WTC11 (cell line): Measurements from ENCODE around the gene DCLK1.

Source experiments
- ETV6 ChIP-seq: sonication (generic); formaldehyde crosslinking; IDR thresholded peaks from 2 replicates; pipeline ENCODE4 v1.8.1; 2022; ENCODE audit warnings: mild to moderate bottlenecking, missing genetic modification reagents
- NR1H2 ChIP-seq: sonication (generic); formaldehyde crosslinking; IDR thresholded peaks from 2 replicates; pipeline ENCODE4 v1.9.0; 2021; ENCODE audit warnings: mild to moderate bottlenecking, moderate library complexity, missing genetic modification reagents
- RELA ChIP-seq: sonication (generic); formaldehyde crosslinking; IDR thresholded peaks from 2 replicates; pipeline ENCODE4 v1.8.1; 2022; ENCODE audit warnings: missing genetic modification reagents, mild to moderate bottlenecking, borderline replicate concordance
- ZNF671 ChIP-seq: fragments of 250-450 bp; sonication (Bioruptor Pico); IDR thresholded peaks from 2 replicates; pipeline ENCODE4 v1.8.0; 2021; ENCODE audit warnings: mild to moderate bottlenecking
- TF ChIP-seq, protein P1 (sequence below): sonication (generic); formaldehyde crosslinking; IDR thresholded peaks from 2 replicates; pipeline ENCODE4 v1.8.0; 2022; ENCODE audit warnings: mild to moderate bottlenecking, missing genetic modification reagents
- TF ChIP-seq, protein P2 (sequence below): fragments of 200-600 bp; IDR thresholded peaks from 2 replicates; pipeline ENCODE4 v1.8.0; 2022; ENCODE audit warnings: antibody characterized with exemption

DNA sequence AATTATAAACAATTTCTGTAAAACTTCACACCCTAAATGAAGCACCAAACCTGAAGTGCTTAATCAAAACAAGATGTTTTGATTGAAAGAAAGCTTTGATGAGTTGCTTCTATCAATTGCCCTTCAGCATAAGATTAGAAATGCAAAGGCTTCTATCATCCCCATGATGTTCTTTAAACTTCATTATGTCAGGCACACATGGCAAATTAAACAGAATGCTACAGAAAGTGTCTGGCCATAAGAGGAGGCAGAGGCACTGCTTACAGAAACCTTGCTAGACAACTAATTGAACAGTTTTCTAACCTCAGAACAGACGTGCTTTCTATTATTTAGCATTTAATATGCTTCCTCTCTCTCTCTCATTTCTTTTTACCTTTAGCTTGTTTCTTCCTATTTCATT is 228.1 kb downstream of the DCLK1 start:
- TF ChIP-seq NR1H2 (CRISPR knock-in tag) (no peak), ZNF671 (CRISPR knock-in tag) (no peak), ETV6 (CRISPR knock-in tag) (no peak), RELA (CRISPR knock-in tag) (no peak)
- TF ChIP-seq, protein P1, sequence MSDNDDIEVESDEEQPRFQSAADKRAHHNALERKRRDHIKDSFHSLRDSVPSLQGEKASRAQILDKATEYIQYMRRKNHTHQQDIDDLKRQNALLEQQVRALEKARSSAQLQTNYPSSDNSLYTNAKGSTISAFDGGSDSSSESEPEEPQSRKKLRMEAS (CRISPR knock-in tag), result no peak
- TF ChIP-seq, protein P2, sequence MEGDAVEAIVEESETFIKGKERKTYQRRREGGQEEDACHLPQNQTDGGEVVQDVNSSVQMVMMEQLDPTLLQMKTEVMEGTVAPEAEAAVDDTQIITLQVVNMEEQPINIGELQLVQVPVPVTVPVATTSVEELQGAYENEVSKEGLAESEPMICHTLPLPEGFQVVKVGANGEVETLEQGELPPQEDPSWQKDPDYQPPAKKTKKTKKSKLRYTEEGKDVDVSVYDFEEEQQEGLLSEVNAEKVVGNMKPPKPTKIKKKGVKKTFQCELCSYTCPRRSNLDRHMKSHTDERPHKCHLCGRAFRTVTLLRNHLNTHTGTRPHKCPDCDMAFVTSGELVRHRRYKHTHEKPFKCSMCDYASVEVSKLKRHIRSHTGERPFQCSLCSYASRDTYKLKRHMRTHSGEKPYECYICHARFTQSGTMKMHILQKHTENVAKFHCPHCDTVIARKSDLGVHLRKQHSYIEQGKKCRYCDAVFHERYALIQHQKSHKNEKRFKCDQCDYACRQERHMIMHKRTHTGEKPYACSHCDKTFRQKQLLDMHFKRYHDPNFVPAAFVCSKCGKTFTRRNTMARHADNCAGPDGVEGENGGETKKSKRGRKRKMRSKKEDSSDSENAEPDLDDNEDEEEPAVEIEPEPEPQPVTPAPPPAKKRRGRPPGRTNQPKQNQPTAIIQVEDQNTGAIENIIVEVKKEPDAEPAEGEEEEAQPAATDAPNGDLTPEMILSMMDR, result no peak
